Gastrocnemius medialis (tissue), 4 donors: ENCODE results near the gene NPAS3. TPM values are rescaled to one million over a fixed set of nuclear protein-coding genes. Genes with fewer than 3 reads are reported as not detected.

ENCODE experiments used
- ATAC-seq, 2 donors: fragments of 150-250 bp; one replicate each; pipeline ENCODE4 v1.9.1; 2016
- DNase-seq, 2 donors: peaks; one replicate each; pipeline ENCODE4 v3.0.0-alpha.2; 2019
- H3K27ac ChIP-seq, 4 donors: fragments of 200-600 bp; sonication (generic); 1 replicate in 1 of 4; 2 replicates in 3 of 4; pipeline ENCODE4 v1.5.1; 2016 to 2018; ENCODE audit warnings: mild to moderate bottlenecking in 2 of 4, moderate library complexity in 1 of 4
- H3K27me3 ChIP-seq, 3 donors: fragments of 200-600 bp; sonication (generic) in 2 of 3; 1 replicate in 1 of 3; 2 replicates in 2 of 3; pipeline versions ENCODE4 v1.5.1 to v1.6.0; 2016 to 2019; ENCODE audit warnings: mild to moderate bottlenecking in 1 of 3, moderate library complexity in 1 of 3
- H3K36me3 ChIP-seq, 2 donors: fragments of 200-600 bp; sonication (generic) in 1 of 2; one replicate each; pipeline ENCODE4 v1.5.1; 2017 to 2018
- H3K4me1 ChIP-seq, 2 donors: fragments of 200-600 bp; sonication (generic) in 1 of 2; one replicate each; pipeline ENCODE4 v1.5.1; 2016 to 2017; ENCODE audit warnings: mild to moderate bottlenecking in 2 of 2
- H3K4me3 ChIP-seq, 4 donors: fragments of 200-600 bp; sonication (generic) in 3 of 4; 1 replicate in 1 of 4; 2 replicates in 3 of 4; pipeline ENCODE4 v1.5.1; 2016 to 2019; ENCODE audit warnings: mild to moderate bottlenecking in 2 of 4
- H3K9me3 ChIP-seq, 3 donors: fragments of 200-600 bp; sonication (generic) in 2 of 3; 1 replicate in 1 of 3; 2 replicates in 2 of 3; pipeline ENCODE4 v1.5.1; 2016 to 2019
- POLR2A ChIP-seq, 2 donors: fragments of 450-650 bp; IDR thresholded peaks; one replicate each; pipeline ENCODE4 v1.6.1; 2017; ENCODE audit warnings: antibody characterized with exemption in 2 of 2, mild to moderate bottlenecking in 2 of 2, moderate library complexity in 2 of 2
- in situ Hi-C, 4 donors: fragments of 200-750 bp; cut with MboI; loops; one replicate each; pipeline versions ENCODE4 v1.15.0 to v1.8.0; 2017; ENCODE audit warnings: low sequenced_read_pairs in 4 of 4
- intact Hi-C: fragments of 100-400 bp; cut with DNase I; formaldehyde crosslinking; loops from one replicate; pipeline ENCODE4 v1.15.1; 2023; ENCODE audit warnings: low total_unique reads
- total RNA-seq, 4 donors: library from RNA; depleted of rRNA; stranded (reverse); fragments of >200 nt; gene quantifications; one replicate each; pipeline versions ENCODE4 v1.1.0 to v1.2.3, GENCODE V29; 2016
- TF ChIP-seq, protein P1 (sequence below), 5 experiments: fragments of 450-650 bp in 3 of 5; fragments of 200-600 bp in 2 of 5; sonication (generic) in 2 of 5; IDR thresholded peaks in 4 of 5; conservative IDR thresholded peaks in 1 of 5; 1 replicate in 4 of 5; 2 replicates in 1 of 5; pipeline ENCODE4 v1.5.1; 2016 to 2019; ENCODE audit warnings: antibody characterized with exemption in 5 of 5, mild to moderate bottlenecking in 3 of 5, moderate library complexity in 3 of 5

Gene NPAS3
- total RNA-seq, 4 donors from 2014 or later: 0.82 to 1.00 TPM; not detected in 2

DNA sequence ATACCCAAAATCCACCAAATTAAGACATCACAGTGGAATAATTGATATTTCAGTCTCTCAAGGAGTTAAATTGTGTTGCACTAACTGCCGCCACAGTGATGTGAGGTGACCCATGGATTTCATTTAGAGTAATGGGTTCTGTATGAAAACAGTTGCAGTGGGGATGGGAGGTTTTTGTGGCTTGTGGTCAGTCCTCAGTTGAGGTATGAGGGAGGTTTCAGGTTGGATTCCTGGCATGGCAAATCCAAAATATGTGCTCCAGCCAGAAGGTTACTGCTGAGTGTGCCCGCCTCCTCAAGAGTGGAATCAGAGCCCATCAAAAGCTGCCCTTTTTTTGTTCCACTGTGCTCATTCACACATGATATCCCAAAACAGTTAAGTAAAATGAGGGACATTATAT, 525.1 kb downstream of the NPAS3 start:
- Histone ChIP-seq H3K9me3 (no peaks in the 10 kb centered on the region), H3K4me3 (no peak overlapping the region), H3K27ac (peak overlapping the region in 1 of 4 donors; percentile 79), H3K4me1 (peaks cover 0 to 9% of the 10 kb centered on the region in 2 donors), H3K36me3 (no peaks in the 10 kb centered on the region), H3K27me3 (no peaks in the 10 kb centered on the region)
- intact Hi-C loops: no loop called here
- TF ChIP-seq, protein P1, sequence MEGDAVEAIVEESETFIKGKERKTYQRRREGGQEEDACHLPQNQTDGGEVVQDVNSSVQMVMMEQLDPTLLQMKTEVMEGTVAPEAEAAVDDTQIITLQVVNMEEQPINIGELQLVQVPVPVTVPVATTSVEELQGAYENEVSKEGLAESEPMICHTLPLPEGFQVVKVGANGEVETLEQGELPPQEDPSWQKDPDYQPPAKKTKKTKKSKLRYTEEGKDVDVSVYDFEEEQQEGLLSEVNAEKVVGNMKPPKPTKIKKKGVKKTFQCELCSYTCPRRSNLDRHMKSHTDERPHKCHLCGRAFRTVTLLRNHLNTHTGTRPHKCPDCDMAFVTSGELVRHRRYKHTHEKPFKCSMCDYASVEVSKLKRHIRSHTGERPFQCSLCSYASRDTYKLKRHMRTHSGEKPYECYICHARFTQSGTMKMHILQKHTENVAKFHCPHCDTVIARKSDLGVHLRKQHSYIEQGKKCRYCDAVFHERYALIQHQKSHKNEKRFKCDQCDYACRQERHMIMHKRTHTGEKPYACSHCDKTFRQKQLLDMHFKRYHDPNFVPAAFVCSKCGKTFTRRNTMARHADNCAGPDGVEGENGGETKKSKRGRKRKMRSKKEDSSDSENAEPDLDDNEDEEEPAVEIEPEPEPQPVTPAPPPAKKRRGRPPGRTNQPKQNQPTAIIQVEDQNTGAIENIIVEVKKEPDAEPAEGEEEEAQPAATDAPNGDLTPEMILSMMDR (IDR thresholded peaks at IDR 0.05 in 4 of 5, conservative IDR thresholded peaks at IDR 0.05 in 1 of 5): no peak
- no peak for TF ChIP-seq POLR2A (IDR thresholded peaks at IDR 0.05)
- ATAC-seq: no peak
- DNase-seq: no peak
- in situ Hi-C loops: no loop called here

DNA sequence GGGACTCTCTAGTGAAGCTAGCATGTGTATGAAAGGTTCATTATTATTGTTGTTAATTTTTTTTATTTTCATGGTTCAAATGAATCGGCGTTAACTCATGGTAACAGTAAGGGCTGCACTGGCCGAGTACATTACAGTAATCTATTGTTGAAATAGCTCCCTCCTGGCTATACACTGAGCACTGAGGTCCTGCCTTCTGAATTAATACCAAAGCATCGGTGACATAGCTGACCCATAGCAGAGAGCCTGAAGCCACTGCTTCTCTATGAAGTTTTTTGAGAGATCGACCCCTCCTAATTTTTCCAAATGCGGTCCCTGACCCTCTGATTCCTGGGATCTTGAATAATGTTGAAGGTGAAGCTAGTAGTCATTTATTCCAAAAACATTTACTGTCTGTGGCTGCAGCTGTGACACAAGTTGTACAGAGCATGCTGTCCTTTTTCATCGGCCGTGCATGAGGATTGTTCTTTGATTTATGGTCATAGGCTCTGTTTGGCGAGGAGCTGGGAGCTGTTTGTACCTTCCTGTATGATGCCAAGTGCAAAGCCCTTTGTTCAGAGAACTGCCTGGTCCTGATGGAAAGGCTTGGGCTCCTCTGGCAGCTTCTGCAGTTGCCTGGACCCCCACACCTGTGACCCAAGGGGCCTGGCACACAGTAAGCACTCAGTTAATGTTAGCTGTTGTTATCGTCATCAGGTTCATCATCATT, 525.7 kb downstream of the NPAS3 start:
- Histone ChIP-seq H3K27me3 (no peaks in the 10 kb centered on the region), H3K27ac (peak overlapping the region in 1 of 4 donors; percentile 79), H3K4me1 (peaks cover 0 to 9% of the 10 kb centered on the region in 2 donors), H3K4me3 (no peak overlapping the region), H3K9me3 (no peaks in the 10 kb centered on the region), H3K36me3 (no peaks in the 10 kb centered on the region)
- intact Hi-C loops: no loop called here
- in situ Hi-C loops: no loop called here
- DNase-seq: peak in 1 of 2 donors; percentile 36
- peak in 1 of 2 donors; percentile 98 for ATAC-seq
- no peak for TF ChIP-seq POLR2A (IDR thresholded peaks at IDR 0.05)
- TF ChIP-seq, protein P1 (IDR thresholded peaks at IDR 0.05 in 4 of 5, conservative IDR thresholded peaks at IDR 0.05 in 1 of 5): no peak

DNA sequence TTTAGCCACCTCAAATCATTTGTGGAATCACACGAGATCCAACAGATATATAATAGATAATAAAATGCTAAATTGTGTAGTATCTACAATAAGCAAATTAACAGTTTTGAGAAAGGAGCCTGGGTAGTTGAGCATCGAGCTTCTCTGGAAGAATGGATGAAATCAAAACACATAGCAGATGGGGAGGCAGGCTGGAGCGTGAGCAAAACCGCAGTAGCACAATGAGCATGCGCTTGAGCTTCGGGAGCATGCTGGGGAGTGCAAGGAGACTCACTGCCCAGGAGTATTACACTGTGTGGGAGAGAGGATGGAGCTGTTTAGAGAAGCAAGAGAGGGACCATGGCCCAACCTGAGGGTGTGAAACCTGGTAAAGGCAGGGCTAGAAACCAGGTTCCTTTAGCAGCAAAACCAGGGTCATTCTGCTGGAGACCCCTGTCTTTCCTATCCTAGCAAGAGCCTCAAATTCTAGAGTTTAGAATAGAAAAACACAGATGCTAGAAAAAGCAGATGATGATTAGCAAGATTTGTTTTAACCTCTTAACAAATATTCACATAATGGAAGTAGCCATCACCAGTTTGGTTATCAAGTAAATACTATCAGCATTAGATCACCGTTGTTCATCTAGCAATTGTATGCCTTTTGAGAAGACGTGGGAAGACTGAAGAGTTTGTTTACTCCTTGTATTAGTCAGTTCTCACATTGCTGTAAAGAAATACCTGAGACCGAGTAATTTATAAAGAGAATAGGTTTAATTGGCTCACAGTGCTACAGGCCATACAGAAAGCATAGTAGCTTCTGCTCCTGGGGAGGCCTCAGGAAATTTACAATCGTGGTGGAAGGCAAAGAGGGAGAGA, 527.4 kb downstream of the NPAS3 start:
- intact Hi-C loops (no loop called here), in situ Hi-C loops (no loop called here)
- Histone ChIP-seq H3K27ac (no peak overlapping the region), H3K4me3 (no peak overlapping the region), H3K9me3 (no peaks in the 10 kb centered on the region), H3K4me1 (peaks cover 0 to 9% of the 10 kb centered on the region in 2 donors), H3K27me3 (no peaks in the 10 kb centered on the region), H3K36me3 (no peaks in the 10 kb centered on the region)
- ATAC-seq: no peak
- DNase-seq: no peak
- TF ChIP-seq, protein P1 (IDR thresholded peaks at IDR 0.05 in 4 of 5, conservative IDR thresholded peaks at IDR 0.05 in 1 of 5): no peak
- TF ChIP-seq POLR2A (IDR thresholded peaks at IDR 0.05): no peak

DNA sequence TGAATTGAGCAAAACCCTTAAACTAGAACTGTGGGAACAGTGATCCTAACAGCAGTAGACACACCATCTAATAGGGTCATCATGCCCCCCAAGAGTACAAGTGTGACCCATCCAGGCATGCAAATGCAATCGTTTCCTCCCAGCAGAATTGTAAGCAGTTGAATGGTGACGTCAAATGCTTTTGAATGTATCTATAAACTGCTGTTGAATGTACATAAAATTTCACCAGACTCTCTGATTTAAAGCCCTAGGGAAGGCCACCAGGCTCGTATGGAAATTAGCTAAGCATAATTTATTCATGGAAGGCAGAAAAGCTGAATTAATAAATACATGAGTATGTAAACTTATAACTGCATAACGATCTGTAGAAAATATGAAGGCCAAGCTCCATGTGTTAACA, 529.3 kb downstream of the NPAS3 start:
- Histone ChIP-seq H3K4me3 (no peak overlapping the region), H3K9me3 (no peaks in the 10 kb centered on the region), H3K4me1 (peaks cover 0 to 8% of the 10 kb centered on the region in 2 donors), H3K36me3 (no peaks in the 10 kb centered on the region), H3K27me3 (no peaks in the 10 kb centered on the region), H3K27ac (no peak overlapping the region)
- ATAC-seq: no peak
- DNase-seq: no peak
- intact Hi-C loops (no loop called here), in situ Hi-C loops (no loop called here)
- TF ChIP-seq, protein P1 (IDR thresholded peaks at IDR 0.05 in 4 of 5, conservative IDR thresholded peaks at IDR 0.05 in 1 of 5): no peak
- TF ChIP-seq POLR2A (IDR thresholded peaks at IDR 0.05): no peak
